ENCODE measurements around the gene CTRB2.

The CTRB2 gene

DNA sequence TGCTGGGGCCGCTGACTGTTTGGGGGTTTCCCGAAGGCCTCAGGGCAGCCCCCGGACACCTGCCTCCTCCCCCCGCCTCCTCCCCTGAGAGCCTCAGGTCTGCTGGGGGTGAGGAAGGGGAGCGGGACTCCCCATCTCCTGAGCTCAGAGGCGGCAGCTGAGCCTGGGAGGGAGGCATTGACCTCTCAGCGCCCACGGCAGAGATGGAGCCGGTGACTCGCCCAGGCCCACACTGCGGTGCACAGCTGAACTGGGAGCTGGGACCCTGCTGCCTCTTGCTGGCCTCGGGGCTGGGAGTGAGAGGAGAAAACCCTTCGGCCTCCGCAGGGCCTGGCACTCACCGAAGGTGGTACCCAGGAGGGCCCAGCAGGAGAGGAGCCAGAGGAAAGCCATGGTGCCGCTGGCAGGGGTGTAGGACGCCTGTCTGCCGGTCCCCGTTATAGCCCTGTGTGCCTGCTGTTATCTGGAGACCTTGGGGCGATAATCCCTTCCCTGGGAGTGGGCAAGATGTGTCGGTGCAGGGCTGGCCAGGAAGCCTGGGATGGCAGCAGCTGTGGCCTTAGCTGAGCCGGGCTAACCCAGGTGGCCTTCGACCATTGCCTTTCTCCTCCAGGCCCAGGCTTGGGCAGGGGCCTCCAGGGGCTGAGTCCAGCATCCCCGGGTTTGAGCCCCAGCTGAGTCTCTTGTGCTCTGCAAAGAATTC, at the start of gene CTRB2:
Gene CTRB2 (minus strand): TSS at position 413 of the 703 bp plus-strand sequence. CDS start 20 bp downstream, at position 393.
- DNase-seq (ENCODE audit: low read depth, low spot score) = no peak

DNA sequence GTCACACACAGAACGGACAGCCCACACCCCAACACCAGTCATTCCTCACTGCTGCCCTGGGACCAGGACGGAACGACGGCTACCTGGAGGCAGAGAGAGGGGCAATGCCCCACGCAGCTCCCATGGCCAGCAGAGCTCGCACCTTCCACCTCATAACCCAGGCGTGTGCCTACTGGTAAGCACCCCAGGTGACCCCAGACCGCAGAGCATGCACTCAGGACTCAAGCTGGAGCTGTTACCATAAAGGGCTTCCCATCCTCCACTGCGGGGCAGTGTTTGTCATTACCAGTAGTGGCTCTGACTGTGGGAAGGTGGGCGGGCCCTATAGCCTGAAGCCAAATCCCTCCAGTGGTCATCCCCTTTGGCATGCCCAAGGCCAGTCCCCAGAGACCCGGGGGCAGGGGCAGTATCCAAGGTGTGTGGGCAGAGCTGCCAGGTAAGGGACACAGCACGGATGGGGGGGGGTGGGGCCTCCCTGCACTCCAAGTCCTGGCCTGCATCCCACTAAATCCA, 49.2 kb upstream of the CTRB2 start:
- no peak for DNase-seq (ENCODE audit: low read depth, low spot score)

DNA sequence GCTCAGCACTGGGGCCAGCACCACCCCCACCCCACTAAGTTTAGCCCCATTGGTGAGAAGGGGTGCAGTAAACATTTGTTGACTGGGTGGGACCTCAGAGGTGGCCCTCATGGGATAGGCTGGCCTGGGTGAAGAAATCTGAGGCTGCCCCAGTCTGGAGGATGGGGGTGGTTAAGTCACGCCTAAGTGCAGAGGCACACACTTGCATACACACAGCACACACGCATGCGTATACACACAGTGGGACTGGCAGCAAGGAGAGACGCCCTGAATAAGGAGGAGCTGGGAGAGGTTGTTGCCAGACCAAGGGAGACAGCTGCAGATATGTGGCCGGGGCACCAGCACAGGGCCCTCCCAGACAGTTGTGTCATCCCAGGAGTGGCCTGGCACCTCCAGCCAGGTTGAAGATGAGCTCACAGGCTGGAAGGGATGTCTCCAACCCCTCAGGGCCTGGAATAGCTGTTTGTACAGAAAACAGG, 47.4 kb upstream of the CTRB2 start:
- DNase-seq (ENCODE audit: low read depth, low spot score) = no peak

DNA sequence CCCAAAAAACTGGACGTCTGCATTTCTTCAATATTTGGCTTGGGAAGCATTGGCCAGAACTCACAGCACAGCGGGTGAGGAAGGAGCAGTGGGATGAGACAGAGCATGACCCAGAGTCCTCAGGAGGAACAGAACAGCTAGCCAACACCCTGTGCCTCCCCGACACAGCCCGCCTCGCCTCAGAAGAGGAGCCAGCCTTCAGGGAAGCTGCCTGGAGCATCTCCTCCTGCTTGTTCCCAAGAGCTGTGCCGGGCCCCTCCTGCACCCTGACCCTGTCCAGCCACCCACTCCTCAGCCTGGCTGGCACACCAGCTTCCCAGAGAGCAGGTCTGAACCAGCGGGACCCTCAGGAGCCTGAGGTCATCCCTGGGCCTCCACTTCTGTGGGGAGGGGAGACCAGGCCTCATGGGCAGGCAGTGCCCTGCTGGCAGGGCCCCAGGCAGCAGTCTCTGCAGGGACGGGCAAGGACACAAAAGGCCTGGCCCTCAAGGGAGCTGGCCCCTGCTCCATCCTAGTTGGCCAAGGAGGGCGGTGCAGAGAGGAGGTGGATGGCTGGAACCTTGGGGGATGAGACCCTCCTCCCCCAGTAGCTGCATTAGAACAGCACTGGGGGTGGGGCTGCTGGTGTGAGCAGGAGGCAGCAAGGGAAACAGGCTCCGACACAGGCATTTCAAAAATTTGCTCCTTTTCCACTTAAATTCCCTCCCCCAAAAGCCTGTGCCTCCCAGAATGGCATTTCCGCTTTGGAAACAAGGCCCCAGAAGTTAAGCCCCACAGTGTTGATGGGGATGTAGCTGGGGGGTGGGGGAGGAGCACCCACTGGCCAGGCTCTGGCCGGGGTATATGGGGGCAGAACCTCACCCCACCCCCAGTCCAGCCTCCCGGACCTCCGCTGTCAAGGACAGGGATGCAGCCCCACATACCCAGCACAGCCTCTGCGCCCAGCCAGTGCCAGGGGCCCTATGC, 46.3 kb upstream of the CTRB2 start:
- DNase-seq (ENCODE audit: low read depth, low spot score) = no peak

DNA sequence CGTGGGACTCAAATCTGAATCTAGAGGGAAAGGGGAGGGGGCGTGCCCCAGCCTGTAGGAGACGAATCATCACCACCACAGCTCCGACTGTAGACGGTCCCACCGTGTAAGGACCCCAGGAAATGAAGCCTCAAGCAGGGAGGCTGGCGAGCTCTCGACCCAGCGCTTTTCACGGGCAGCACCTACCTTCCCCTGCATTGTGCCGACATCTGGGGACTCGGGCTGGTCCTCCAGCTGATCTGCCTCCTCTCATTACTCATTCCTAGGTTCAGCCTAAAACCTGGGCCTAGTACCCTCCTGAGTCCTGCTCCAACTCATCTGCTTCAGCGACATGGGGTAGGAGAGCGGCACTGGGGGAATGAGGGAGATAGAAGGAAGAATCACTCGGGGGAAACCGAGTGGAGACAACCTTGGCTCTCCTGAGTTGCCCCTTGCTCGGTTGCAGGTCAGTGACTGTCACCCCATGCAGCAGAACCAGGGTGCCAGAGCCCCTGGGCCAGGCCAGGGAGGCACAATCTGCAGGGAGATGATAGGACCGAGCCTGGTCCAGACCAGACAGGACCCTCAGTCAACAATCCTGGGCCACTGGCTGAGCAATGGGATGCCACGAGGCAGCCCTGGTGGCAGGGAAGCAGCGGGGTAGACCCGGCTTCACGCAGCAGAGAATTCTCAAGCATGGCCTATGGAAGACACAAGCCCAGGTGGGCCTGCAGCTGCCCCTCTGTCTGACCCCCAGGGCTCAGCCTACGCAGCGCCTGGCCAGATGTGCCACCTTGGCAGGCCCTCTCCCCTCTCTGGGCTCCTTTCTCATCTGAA, 45.3 kb upstream of the CTRB2 start:
- DNase-seq (ENCODE audit: low read depth, low spot score) = no peak

DNA sequence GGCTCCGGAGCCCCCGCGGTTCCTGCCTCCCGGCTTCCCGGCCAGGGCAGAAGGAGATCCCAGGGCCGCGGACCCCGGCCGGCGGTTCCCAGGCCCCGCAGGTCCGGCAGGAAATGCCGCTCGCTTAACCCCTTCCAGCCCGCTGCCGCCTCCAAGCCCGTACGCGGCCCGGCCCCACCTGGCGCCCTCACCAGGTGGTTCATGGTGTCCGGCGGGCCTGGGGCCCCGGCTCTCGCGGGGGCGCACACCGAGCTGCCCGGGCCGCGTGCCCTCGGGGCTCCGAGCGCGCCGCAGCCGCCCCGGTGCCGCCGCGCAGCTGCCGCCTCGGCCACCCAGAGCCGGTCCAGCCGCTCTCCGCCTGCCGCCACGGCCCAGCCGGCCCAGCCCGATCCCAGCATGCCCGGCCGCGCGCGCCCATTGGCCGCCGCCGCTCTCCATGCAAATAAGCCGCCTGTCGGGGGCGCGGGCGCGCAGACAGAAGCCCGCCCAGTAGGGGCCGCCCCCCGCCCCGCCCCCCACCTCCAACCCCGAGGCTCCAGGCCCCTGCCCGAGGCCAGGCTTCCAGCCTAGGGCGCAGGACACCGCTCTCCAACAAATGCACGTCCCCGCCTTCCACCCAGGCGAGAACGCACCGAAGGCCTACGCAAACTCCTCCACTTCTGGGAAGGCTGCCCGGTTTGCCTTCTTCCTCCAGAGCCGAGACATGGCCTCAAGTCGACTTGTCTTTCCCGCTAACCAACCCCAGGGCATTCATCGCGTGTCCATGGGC, 44.5 kb upstream of the CTRB2 start, which contains the start of gene BCAR1:
Gene BCAR1 (minus strand): TSS at position 345 of the 769 bp plus-strand sequence. CDS start 142 bp downstream, at position 203.
- DNase-seq (ENCODE audit: low read depth, low spot score) = peak; percentile 68

DNA sequence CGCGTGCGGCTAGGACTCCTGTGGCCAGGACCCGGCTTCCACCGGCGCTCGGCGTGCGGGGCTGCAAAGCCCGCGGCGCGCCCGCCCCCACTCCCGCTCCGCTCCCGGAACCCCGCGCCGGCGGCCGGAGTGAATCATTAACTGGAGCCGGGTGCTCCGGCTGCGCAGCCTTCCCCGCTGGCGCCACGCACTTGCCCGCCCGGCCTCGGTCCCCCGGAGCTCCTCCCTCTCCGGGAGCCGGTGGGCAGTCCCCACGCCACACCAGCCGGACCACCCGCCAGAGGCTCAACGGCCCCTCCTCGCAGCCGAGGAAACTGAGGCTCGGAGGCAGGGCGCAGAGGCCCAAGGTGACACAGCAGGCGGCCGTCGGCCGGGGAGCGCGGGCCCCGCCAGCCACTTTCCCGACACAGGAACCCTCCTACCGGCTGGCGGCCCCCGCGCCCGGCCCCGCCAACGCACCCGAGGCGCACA, 43.9 kb upstream of the CTRB2 start:
- DNase-seq (ENCODE audit: low read depth, low spot score) = no peak

DNA sequence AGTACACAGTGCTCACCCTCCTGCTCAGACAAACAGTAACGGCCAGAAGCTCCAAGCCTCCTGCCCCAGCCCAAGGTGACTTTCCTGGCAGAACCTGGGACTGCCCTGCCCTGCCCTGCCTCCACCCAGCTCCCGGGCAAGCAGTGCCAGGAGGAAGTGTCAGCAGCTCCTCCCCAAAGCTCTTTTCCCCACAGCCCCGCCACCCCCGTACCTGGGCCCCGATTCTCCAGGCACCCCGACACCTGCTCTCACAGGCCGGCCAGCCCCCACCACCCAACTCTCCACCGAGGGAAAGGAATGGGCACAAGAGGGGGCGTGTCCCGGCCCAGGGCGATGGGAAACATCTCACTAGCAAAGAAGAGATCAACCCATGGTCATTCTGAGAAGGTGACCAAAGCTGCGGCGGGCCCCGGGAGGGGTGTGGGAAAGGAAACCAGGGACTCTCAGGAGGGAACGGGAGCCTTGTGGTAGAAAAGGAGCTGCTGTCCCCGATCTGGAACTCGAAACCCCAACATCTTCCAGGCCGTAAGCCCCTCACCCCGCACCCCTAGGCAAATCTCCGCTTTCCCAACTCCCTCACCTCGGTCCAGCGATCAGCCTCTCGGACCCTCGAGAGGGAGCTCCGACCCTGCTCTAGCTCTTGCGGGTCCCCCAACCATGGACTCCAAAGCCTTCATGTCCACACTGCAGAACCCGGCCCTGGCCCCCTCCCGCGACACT, 43.3 kb upstream of the CTRB2 start:
- no peak for DNase-seq (ENCODE audit: low read depth, low spot score)

DNA sequence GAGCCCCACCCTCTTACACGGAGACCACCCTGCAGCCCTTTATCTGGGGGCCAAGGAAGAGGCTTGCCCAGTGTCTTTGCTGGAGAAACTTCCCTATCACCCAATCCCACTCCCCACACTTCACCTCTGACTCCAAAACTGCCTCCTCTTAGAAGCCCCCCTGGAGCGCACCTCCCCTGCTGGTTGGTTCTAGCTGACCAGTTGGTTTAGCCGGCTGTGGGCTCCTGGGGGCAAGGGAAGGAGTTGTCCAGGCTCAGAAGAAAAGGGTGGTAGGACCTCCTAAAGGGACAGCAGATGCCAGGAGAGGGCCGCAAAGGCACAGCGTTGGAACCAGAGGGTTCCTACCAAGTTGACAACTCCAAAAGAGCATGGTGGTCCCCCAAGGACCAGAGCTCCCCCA, 42.5 kb upstream of the CTRB2 start:
- DNase-seq (ENCODE audit: low read depth, low spot score) = no peak

DNA sequence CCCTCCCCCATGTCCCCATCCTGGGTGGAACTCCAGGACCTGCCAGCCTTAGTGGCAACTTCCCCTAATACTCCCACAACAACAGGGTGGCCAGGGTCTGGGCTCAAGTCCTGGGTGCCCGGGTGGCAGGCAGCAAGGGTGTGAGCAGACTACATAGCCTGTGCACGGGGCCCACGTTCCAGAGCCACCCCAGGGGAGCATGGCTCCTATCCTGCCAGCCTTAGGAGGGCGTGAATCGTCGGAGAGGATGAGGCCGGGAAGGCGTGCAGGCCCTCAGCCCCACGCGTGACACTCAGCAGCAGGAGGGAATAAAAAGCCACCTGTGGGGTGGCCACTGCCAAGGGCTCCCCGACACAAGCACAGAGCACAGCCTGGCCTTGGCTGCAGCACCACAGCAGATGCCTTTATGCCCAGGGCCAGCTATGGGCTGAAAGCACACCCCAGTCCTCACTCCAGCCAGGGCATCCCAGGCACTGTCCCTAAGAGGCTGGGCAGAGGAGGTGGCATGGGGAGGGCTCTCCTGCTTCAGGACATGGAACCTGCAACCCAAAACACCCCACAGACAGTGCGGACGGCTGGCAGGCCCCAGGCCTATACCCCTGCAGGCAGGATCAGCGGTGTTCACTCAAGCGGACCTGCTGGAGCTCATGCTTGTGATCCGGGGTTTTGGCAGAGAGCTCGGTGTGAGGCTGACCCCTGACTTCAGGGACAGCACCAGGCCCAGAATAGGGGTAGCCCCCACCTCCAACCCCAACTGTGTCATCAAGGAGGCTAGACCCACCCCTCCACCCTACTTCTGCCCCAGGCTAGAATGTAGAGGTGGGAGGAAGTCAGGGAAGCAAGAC, 41.8 kb upstream of the CTRB2 start:
- no peak for DNase-seq (ENCODE audit: low read depth, low spot score)

DNA sequence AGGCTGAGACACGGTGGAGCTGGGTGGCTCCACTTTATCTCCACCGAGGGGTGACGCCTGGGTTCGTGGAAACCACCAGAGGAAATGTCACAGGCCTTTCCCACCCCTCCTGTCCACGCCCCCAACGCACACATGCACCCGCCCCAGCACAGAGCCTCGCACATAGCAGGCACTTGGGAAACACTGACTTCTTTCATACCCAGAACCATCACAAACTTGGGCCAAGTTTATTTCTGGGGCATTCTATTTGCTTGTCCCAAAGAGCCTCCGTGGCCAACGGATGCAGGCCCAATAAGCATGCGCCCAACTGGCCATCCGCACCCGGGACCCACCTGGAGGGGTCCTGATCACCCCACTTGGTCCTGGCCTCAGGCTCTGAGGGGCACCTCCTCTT, 41.2 kb upstream of the CTRB2 start:
- DNase-seq (ENCODE audit: low read depth, low spot score) = no peak

DNA sequence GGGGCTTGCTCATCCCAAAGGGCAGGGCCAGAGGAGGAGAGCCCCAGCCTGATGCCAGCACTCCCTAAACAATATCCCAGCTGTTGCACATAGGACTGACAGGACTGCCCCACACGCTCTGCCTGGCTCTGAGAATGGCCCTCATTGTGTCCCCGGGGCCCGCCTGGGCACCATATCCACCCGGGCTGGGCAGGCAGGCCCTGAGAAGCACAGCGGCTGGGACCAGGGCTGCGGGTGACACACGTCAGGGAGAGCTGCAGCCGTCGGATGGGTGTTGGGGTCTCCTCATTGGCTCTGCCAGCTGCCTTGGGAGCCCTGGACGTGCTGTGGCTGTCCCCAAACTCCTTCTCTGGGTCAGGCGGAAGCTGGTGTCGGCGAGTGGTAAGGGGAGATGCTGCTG, 40.3 kb upstream of the CTRB2 start:
- no peak for DNase-seq (ENCODE audit: low read depth, low spot score)

DNA sequence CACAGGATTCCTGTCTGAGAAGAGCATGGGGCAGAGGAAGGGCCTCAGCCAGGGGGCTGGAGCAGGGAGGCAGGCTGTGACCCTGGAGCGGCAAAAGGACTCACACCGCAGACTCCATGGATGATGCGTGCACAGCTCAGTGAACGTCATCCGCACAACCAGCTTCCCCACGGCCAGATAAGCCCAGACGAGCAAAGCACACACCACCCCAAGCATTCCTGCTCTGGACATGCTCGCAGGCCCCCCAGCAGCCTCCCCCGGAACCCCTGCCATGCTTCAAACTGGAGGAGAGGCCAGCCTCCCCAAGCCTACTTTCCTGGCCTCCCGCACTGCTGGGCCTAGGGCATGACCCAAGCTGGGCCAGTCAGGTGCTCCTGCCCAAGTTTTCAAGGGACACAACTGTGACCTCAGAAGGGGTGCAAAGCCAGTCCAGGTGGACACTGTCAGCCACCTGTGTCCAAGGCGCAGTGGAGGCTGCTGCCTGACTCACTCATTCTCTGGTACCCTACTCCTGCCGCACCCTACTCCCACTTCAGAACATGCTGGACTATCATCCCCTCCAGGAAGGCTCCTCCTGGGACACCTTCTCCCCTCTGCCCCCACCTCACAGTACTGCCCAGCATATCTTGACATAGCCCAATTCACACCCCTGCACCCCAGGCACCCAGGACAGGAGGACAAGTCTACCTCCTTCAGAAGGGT, 39.7 kb upstream of the CTRB2 start:
- DNase-seq (ENCODE audit: low read depth, low spot score) = no peak

DNA sequence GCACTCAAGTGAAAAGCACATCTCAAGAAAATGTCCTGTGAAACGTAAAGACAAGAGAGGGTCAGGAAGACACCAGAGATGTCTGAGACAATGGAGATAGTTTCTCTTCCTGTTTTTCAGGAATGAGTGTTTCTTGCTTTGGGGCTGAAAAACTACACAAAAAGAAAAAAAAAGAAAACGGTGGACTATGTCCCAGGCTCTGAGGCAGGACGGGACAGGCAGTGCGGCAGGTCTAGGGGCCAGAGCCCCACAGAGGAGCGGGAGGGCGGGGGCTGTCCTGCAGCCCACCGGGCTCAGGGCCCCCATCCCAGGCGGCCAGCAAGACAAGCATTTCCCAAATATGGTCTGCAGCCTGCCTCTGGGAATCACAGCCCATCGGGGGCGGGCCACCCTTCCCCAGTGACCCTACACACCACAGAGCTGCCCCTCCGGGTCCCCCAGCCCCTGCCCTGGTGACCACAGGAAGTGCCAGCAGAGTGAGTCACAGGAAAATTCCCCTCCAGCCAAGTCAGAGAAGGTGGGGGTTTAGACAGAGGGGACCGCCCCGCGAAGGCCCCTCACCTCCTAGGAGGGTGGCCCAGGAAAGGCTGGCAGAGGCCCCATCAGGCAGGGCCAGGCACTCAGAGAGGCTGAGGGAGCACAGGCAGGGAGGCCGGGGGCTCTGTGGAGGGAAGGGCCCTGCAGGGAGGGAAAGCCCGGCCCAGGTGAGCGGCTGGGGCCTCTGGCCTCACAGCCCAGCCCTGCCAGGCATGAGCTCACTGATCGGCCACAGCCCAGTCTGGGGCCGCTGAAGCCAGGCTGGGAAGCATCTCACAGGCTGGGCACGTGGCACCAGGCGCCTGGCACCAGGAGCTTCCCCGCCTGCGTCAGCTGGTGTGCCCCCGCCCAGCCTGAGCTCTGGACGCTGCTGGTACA, 38.1 kb upstream of the CTRB2 start:
- DNase-seq (ENCODE audit: low read depth, low spot score) = peak; percentile 94

DNA sequence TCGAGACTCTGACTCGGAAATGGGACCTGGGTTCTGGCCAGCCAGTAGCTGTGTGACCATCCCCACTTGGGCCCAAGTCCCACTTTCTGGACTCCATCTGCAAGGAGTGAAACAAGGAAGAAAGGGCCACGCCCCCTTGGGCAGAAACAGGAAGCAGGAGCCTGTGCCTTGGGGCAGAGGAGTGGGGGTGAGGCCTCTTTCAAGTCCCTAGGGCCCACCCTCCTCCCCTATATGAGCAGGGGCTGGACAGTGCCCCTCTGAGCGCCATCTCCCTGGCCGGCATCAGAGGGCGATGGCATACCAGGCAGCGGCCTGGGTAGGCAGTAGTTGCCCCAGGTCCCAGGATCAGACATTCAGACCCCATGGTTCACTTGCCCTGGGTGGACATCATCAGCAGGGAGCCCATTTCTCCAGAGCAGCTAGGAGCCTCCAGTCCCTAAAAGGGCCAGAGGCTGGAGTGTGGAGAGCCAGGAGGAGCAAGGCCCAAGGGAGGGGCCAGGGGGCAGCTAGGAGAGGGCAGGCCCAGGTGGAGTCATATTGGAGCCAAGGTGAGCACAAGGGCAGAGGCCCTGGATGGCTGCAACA, 37.4 kb upstream of the CTRB2 start:
- DNase-seq (ENCODE audit: low read depth, low spot score) = no peak

DNA sequence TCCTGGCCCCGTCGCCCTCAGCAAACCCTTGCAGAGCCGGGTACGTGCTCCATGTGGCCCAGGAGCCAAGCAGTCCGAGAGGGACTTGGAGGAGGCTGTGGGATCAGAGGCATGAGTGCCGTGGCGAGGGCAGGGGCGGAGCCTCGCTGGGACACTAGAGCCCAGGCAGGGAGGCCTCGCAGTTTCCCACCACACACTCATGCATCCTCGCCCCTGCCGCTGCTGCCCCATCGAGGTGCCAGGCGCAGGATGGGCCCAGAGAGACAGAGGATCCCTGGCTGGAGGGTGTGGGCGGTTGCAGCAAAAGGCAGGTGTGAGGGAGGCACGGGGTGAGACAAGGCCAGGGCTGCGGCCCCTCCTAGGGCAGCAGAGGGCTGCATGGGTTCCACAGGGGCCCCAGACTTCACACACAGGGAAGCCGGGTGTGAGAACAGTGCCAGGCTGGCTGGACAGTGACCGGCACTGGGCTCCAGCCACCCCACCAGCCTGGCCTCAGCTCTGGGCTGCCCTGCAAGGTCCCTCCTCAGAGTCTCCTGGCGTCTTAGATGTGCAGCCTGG, 36.8 kb upstream of the CTRB2 start:
- DNase-seq (ENCODE audit: low read depth, low spot score) = no peak

All from brain pericyte (primary cell).